ENCODE results near the gene RNU5B-1.
"Not testable (repeated sequence)": the region's sequence is repeated elsewhere in the genome, so short reads cannot be mapped to it uniquely, and the experiment has no call there.

Gene RNU5B-1

DNA sequence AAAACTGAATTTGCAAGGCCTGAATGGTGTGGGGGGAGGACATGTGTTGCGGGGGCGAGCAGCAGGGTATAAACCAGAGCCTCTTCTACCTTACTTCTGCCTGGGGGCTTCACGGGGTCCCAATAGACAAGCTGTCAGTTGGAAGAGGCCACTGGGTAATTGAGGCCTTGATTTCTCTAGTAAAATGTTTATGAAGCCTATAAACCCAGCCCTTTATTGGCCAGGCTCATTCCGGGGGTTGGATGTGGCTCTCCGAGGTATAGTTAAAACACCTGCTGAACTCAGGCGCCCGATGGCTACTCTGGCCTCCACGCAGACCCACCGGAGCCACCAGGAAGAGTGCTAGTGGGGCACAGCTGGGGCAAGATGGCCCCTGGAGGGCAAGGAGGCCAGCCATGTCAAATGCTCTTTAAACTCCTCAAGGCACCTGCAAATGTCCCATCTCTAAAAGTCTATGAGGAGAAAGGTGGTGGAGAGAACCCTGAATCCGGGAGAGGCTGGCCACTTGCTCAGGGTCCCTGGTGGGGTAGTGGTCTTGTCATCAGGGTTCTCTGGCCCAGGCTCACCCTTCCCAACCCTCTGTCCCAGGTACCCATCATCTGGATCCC lies 39.0 kb downstream of the RNU5B-1 start:
- DNase-seq (ENCODE audit: low spot score): no peak

DNA sequence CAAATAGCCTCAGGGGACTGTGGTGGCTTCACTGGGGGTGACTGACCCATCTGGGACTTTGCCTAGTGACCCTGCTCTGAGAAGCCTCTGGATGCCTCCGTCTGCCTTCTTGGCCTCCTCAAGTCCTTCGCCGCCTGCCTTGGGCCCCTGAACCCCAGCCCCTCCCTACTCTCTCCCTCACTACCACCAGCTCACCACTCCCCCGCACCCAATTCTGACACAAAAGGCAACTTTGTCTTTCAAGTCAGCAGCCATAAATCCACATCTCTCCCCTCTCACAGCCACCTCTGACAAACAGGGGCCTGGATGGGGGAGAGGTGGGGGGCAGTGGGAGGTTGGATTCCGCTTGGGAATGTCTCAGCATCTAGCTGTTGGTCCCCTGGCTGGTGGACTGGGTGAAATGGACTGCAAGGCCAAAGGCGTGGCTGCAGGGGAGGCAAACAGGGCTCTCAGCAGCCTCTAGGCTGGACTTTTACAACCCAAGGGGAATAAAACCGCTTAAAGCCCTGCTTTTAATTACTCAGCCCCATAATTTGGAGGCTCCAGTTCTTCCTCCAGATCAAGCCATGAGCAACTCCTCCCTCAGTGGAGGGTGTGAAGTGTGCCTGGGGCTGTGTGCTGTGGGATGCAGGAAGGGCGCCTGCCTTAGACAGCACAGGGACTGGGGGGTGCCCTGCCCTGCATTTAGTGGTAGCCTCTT lies 39.9 kb downstream of the RNU5B-1 start:
- no peak for DNase-seq (ENCODE audit: low spot score)

DNA sequence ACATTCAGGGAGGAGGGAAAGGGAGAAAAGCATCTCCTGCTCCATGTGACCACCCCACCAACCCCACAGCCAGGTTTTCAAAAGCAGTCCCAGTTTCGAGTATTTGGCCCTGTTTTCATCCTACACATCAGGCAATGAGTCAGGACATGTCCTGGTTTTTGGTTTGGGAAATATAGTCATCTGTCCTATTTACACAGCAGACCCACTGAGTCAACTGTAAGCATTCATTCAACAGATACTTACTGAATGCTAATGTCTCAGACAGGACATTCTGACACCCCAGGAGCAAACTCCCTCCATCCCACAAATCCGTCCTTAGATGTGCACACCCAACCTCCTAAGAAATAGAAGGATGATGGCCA lies 40.4 kb downstream of the RNU5B-1 start:
- no peak for DNase-seq (ENCODE audit: low spot score)

DNA sequence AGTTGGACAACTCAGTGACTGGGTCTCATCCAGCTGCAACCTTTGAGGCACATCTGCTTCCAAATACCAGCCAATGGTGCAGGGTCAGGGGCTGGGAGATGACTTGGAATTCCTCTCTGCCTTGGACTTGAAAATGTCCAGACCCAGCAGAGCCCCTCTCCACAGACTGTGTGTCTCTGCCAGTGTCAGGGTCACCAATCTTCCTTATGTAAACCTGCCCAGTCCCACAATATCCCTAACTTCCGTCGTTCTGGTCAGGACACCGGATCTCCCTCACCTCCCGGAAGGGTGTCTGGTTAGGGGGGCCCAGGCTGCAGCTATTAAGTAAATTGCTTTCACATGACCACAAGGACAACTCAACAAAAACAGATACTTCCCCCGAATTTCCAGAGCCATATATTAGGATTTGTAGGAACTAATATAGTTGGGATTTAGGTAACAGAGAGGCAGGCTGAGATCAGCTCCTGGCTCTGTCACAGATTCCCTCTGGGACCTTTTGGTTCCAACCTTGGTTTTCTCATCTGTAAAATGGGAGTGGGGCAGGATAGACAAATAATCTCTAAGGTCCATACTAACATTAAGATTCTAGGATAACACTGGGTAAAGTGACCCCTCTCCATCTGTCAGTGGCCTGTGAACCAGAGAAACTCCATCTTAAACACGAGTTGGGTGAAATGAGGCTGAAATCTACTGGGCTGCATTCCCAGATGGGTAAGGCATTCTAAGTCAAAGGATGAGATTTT lies 42.5 kb downstream of the RNU5B-1 start:
- DNase-seq (ENCODE audit: low spot score): no peak

DNA sequence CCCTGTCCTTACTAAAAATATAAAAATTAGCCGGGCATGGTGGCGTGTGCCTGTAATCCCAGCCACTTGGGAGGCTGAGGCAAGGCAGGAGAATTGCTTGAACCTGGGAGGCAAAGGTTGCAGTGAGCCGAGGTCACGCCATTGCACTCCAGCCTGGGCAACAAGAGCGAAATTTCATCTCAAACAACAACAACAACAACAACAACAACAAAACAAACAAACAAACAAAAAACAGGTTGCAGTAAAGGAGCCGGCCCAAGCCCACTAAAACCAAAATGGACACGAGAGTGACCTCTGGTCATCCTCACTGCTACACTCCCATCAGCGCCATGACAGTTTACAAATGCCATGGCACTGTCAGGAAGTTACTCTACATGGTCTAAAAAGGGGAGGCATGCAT lies 43.3 kb downstream of the RNU5B-1 start:
- DNase-seq (ENCODE audit: low spot score): not testable (repeated sequence)

DNA sequence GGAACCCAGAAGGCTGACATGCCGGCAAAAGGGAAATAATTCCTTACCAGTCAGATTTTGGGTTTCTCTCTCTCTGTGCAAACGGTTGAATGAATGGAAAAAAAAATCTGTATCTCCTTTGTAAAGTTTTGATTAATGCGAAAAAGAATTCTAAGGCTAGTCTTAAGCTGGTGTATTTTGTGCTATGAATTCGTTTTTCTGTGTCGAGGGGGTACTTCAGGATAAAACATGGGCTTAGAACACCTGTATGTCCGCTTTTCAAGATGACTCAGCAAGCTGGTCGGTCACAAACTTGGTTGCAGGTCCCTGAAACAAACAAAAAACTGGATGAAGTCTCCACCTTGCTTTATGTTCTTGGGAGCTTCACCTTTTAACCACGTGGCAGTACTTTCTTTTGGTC lies 44.9 kb downstream of the RNU5B-1 start:
- DNase-seq (ENCODE audit: low spot score): no peak

DNA sequence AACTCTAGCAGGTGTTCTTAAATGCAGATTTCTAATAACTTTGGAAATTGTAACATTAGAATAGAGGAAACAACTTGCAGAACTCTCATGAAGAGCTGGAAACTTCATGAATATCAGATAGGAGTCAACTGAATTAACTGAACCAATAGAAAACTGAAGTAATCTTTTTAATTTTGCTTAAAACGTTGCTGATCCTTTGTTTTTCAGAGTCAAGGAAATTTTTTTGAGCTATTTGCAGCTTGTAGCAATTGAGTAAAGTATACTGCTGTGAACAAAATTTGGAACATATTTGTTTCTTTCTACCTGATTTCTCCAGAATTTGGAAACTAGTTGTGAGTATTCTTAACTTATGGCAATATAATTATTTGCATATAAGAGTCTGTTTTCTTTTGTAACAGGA lies 47.5 kb downstream of the RNU5B-1 start:
- DNase-seq (ENCODE audit: low spot score): not testable (repeated sequence)

Measured in hematopoietic multipotent progenitor cell treated with erythropoietin and hydrocortisone succinate and interleukin-3 and kit ligand, for 15 days (in vitro differentiated cells).